ENCODE measurements around the gene USP53. TPM values are rescaled to one million over a fixed set of nuclear protein-coding genes. Genes with fewer than 3 reads are reported as not detected.

USP53 gene
- total RNA-seq, 1 experiment from 2014 or later, result 31.0 TPM

GRCh38 chr4:119237201-119237600, 24.7 kb downstream of the USP53 start:
- CTCF ChIA-PET, result interaction anchor here (0.7 kb wide), 1 partner anchor 115 kb away, joined by 4 read pairs; no protein-coding TSS in a partner anchor
- no peak for DNase-seq
- BruUV-seq (replicated peaks), result no TSS peak
- Mint-ChIP-seq H3K36me3 (ENCODE audit: insufficient read depth, unreplicated experiment) (peaks cover 32% of the 10 kb centered on the region), H3K4me1 (ENCODE audit: low read depth, unreplicated experiment) (peaks cover 25% of the 10 kb centered on the region), H3K27ac (ENCODE audit: unreplicated experiment) (no peak overlapping the region), H3K27me3 (ENCODE audit: unreplicated experiment) (no peaks in the 10 kb centered on the region), H3K9me3 (ENCODE audit: low read depth, unreplicated experiment) (no peaks in the 10 kb centered on the region), H3K4me3 (ENCODE audit: low read depth, unreplicated experiment) (no peak overlapping the region)
- TF ChIP-seq CTCF (IDR thresholded peaks at IDR 0.05; ENCODE audit: unreplicated experiment), result no peak
- intact Hi-C loops (cut with micrococcal nuclease; ENCODE audit: unreplicated experiment), result no loop called here

DNA sequence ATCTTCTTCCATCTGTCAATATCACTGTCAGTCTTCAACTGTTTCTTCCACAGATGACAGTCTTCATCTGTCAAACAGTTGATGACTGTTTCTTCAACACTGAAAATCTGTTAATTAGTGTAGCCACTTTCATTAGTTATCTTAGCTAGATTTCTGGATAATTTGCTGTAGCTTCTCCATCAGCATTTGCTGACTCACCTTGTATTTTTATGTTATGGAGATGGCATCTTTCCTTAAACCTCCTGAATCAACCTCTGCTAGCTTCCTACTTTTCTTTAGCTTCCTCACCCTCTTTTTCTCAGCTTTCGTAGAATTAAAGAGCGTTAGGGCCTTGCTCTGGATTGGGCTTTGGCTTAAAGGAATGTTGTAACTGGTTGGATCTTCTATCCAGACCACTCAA, 25.1 kb downstream of the USP53 start:
- Mint-ChIP-seq H3K4me3 (ENCODE audit: low read depth, unreplicated experiment) (no peak overlapping the region), H3K27me3 (ENCODE audit: unreplicated experiment) (no peaks in the 10 kb centered on the region), H3K27ac (ENCODE audit: unreplicated experiment) (no peak overlapping the region), H3K36me3 (ENCODE audit: insufficient read depth, unreplicated experiment) (peaks cover 33% of the 10 kb centered on the region), H3K9me3 (ENCODE audit: low read depth, unreplicated experiment) (no peaks in the 10 kb centered on the region), H3K4me1 (ENCODE audit: low read depth, unreplicated experiment) (peaks cover 25% of the 10 kb centered on the region)
- no peak for TF ChIP-seq CTCF (IDR thresholded peaks at IDR 0.05; ENCODE audit: unreplicated experiment)
- intact Hi-C loops (cut with micrococcal nuclease; ENCODE audit: unreplicated experiment), result no loop called here
- CTCF ChIA-PET, result interaction anchor here (0.7 kb wide), 1 partner anchor 115 kb away, joined by 4 read pairs; no protein-coding TSS in a partner anchor
- no TSS peak for BruUV-seq (replicated peaks)
- DNase-seq, result no peak

DNA sequence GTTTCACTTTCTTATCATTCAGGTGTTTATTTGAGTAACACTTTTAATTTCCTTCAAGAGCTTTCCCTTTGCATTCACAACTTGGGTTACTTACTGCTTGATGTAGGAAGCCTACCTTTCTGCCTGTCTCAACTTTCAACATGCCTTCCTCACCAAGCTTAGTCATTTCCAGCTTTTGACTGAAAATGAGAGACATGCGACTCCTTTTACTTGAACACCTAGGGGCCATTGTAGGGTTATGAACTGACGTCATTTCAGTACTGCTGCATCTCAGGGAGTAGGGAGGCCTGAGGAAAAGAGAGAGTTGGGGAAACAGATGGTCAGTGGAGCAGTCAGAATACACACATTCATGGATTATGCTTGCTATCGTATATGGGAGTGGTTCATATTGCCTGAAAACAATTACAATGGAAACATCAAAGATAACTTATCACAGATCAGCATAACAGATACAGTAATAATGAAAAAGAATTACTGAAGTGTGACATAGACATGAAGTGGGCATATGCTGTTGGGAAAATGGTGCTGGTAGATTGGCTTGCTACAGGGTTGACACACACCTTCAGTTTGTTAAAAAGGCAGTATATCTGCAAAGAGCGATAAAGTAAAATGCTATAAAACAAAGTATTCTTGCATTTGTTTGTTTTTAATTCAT, 25.7 kb downstream of the USP53 start:
- no peak for TF ChIP-seq CTCF (IDR thresholded peaks at IDR 0.05; ENCODE audit: unreplicated experiment)
- H3K27me3 Mint-ChIP-seq (ENCODE audit: unreplicated experiment), result no peaks in the 10 kb centered on the region
- H3K9me3 Mint-ChIP-seq (ENCODE audit: low read depth, unreplicated experiment), result no peaks in the 10 kb centered on the region
- H3K36me3 Mint-ChIP-seq (ENCODE audit: insufficient read depth, unreplicated experiment), result peaks cover 30% of the 10 kb centered on the region
- peaks cover 19% of the 10 kb centered on the region for H3K4me1 Mint-ChIP-seq (ENCODE audit: low read depth, unreplicated experiment)
- CTCF ChIA-PET, result interaction anchor here (0.7 kb wide), 1 partner anchor 116 kb away, joined by 4 read pairs; no protein-coding TSS in a partner anchor
- BruUV-seq (replicated peaks), result no TSS peak
- no peak for DNase-seq
- no peak overlapping the region for H3K27ac Mint-ChIP-seq (ENCODE audit: unreplicated experiment)
- intact Hi-C loops (cut with micrococcal nuclease; ENCODE audit: unreplicated experiment), result no loop called here
- no peak overlapping the region for H3K4me3 Mint-ChIP-seq (ENCODE audit: low read depth, unreplicated experiment)

GRCh38 chr4:119240128-119240527, 27.6 kb downstream of the USP53 start:
- CTCF ChIA-PET, result no interaction called here
- BruUV-seq (replicated peaks), result no TSS peak
- Mint-ChIP-seq H3K36me3 (ENCODE audit: insufficient read depth, unreplicated experiment) (peaks cover 34% of the 10 kb centered on the region), H3K27ac (ENCODE audit: unreplicated experiment) (no peak overlapping the region), H3K4me3 (ENCODE audit: low read depth, unreplicated experiment) (no peak overlapping the region), H3K27me3 (ENCODE audit: unreplicated experiment) (no peaks in the 10 kb centered on the region), H3K9me3 (ENCODE audit: low read depth, unreplicated experiment) (no peaks in the 10 kb centered on the region), H3K4me1 (ENCODE audit: low read depth, unreplicated experiment) (peaks cover 17% of the 10 kb centered on the region)
- DNase-seq, result no peak
- TF ChIP-seq CTCF (IDR thresholded peaks at IDR 0.05; ENCODE audit: unreplicated experiment), result no peak
- intact Hi-C loops (cut with micrococcal nuclease; ENCODE audit: unreplicated experiment), result no loop called here
